GM10248 (cell line): ENCODE data around the gene AIFM1.

ENCODE experiments used
- CTCF ChIA-PET: fragments of 300-600 bp; sonication (Branson Sonifier 250); formaldehyde crosslinking; extraction: SDS; loops from one replicate; lab custom pipeline; 2021; ENCODE audit warnings: antibody characterized with exemption; lab: Yijun Ruan, JAX
- POLR2A ChIA-PET: fragments of 350-650 bp; sonication (Branson Sonifier 250); formaldehyde crosslinking; extraction: SDS; loops from one replicate; lab custom pipeline; 2020; ENCODE audit warnings: antibody characterized with exemption; lab: Yijun Ruan, JAX
- DNase-seq: peaks from one replicate; pipeline ENCODE4 v3.0.0; 2012; ENCODE audit errors: extremely low spot score
- TF ChIP-seq, protein P1 (sequence below): IDR thresholded peaks from 2 replicates; pipeline ENCODE4 v1.5.1; 2012; ENCODE audit warnings: mild to moderate bottlenecking, low read depth; ENCODE audit errors: extremely low read depth, missing control alignments, control extremely low read depth

The AIFM1 gene

DNA sequence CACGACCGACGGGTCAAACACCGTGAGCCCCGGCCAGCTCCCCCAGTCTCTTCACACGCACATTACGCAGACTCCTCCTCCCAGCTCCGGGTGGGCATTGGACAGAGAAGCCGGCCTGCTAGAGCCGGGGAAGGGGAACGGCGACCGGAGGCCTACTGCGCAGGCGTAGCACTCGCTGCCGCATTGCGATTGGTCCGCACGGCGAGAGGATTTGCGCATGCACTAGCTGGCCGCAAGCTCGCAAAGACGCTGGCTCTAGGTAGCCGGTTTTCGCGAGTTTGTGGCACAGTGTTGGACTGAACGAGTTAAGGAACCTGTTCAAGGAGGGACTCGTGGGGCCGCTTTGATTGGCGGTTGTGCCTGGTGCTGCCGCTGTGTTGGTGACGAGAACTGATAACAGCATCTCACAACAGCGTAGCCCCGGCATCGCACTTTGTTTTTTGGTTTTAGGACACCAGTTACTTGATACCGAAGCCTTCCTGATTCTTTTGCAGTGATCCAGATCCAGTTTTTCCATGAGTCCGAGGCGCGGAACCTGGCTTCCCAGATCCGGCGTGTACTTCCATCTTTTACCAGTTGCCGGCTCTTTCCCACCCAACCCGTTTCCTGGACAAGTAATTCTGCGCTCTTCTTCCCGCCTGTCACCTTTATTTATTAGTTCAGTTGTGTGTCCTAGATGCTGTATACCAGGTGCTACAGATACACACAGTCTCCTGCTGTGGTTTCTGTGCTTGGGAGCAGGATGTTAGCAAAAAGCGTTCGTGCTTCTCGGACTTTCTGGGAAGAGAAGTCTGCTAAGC is at the start of gene AIFM1:
TSS of gene AIFM1 (minus strand) at position 139 of the 800 bp plus-strand sequence. CDS start 185 bp downstream, outside the sequence.
- TF ChIP-seq, protein P1, sequence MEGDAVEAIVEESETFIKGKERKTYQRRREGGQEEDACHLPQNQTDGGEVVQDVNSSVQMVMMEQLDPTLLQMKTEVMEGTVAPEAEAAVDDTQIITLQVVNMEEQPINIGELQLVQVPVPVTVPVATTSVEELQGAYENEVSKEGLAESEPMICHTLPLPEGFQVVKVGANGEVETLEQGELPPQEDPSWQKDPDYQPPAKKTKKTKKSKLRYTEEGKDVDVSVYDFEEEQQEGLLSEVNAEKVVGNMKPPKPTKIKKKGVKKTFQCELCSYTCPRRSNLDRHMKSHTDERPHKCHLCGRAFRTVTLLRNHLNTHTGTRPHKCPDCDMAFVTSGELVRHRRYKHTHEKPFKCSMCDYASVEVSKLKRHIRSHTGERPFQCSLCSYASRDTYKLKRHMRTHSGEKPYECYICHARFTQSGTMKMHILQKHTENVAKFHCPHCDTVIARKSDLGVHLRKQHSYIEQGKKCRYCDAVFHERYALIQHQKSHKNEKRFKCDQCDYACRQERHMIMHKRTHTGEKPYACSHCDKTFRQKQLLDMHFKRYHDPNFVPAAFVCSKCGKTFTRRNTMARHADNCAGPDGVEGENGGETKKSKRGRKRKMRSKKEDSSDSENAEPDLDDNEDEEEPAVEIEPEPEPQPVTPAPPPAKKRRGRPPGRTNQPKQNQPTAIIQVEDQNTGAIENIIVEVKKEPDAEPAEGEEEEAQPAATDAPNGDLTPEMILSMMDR = no peak
- DNase-seq = peak; percentile 86
- ChIA-PET CTCF (interaction anchor here (0.9 to 1.1 kb wide), 2 partner anchors 45 to 105 kb away, joined by 3 to 5 read pairs; no protein-coding TSS in a partner anchor), POLR2A (interaction anchor here (1.0 kb wide), 1 partner anchor 10 kb away, joined by 4 read pairs; no protein-coding TSS in a partner anchor)

DNA sequence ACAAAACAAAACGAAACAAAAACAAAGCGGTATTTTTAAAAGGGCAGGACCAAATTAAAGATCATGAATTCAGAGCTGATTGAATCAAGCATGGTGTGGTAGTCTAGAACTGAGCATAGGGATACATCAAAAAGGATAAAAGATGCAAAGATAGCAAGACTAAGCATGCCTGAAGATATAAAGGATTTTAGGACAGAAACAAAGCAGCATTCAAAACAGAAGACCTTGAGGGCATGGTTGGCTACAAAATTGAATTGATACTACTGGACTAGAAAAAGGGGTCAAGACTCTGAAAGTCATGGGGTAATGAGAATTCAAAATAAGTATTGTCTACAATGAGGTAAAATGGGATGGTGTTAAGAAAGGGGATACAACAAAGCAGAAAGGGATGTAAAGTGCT is 47.7 kb upstream of the AIFM1 start:
- POLR2A ChIA-PET = no interaction called here
- CTCF ChIA-PET = no interaction called here
- TF ChIP-seq, protein P1 = no peak
- DNase-seq = no peak

DNA sequence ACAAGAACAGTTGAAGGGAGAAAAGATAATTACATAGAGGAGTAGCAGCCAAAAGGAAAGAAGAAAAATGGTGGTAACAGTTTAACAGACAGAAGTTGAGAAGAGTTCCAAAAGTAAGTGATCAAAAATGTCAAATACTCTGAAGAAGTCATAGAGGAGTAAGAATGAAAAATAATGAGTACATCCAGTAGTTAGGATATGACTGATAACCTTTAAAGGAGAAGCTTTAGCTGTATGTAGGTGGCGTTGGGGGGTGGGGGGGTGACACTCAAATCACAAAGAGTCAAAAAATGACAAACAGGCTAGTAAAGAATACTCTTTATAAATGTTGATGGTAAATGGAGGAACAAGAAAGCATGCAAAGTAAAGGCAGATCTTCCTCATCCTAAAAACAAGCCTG is 46.7 kb upstream of the AIFM1 start:
- ChIA-PET POLR2A (no interaction called here), CTCF (no interaction called here)
- DNase-seq = peak; percentile 15
- TF ChIP-seq, protein P1 = no peak

DNA sequence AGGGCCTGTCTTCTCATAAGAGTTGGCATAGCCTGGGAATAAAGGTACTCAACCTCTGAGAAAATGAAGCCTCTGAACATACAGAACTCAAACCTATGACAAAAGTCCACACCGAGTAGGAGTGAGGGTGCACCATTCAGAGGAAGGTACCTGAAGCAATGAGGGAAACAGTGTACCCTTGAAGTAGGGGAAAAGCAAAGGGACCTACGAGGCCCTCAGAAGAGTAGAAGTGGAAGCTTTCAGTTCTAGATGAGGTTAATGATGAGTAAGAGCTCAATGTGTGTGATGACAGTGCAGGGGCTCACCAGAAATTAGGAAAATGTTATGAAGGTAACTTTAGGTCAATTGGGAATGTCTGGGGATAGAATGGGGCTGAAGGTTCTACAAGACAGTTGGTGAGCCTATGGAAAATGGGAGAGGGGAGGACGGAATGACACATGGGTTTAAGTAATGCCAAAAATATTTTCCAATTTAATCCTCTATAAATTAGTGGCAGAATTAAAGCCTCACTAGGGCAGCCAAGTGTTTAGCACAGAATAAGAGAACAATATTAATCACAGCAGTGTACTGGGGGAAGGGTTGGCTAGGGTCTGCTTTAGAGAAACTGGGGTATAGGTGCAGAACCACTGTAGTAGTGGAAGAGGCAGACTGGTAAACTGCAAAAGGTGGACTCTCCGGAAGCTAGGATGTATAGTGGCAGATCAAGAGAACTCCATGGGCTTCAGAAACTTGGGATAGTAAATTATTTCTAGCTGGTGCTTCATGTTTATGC is 46.0 kb upstream of the AIFM1 start:
- DNase-seq = no peak
- TF ChIP-seq, protein P1 = no peak
- ChIA-PET POLR2A (no interaction called here), CTCF (interaction anchor here (1.6 kb wide), 1 partner anchor 132 kb away, joined by 5 read pairs; no protein-coding TSS in a partner anchor)

DNA sequence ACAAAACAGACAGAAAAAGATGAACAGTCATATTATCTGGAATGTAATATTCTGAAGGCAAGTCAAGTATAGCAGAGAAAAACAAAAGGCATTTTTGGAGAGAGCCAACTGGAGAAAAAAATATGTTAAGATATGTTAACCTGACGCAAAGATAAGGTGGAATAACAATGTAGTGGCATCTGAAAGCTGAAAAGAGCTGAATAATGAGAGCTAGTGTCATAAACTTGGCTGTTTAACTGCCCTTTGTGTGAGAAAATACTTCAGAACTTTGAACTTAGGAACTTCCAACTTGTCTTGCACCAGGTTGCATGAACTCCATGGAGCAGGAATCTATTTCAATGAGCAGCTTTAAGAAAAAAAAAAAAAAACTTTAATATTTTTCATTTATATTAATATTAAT is 39.0 kb upstream of the AIFM1 start:
- POLR2A ChIA-PET = no interaction called here
- DNase-seq = no peak
- CTCF ChIA-PET = interaction anchor here (1.0 to 2.6 kb wide), 3 partner anchors 12 to 125 kb away, joined by 3 to 11 read pairs (median 4); no protein-coding TSS in a partner anchor
- TF ChIP-seq, protein P1 = no peak

DNA sequence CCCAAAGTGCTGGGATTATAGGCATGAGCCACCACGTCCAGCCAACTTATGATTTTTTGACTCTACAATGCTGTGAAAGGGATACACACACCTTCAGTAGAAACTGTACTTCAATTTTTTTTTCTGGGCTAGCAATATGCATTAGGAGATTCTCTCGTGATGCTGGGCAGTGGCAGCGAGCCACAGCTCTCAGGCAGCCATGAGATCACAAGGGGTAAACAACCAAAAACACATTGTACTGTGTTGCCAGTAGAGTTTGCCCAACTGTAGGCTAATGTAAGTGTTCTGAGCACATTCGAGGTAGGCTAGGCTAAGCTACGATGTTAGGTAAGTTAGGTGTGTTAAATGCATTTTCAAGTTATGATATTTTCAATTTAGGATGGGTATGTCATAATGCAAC is 31.8 kb upstream of the AIFM1 start:
- ChIA-PET CTCF (no interaction called here), POLR2A (no interaction called here)
- DNase-seq = no peak
- TF ChIP-seq, protein P1 = no peak
